Neural cell (in vitro differentiated cells): ENCODE data around the gene TAF8. TPM values are rescaled to one million over a fixed set of nuclear protein-coding genes. Genes with fewer than 3 reads are reported as not detected.
"Not testable (repeated sequence)": the region's sequence is repeated elsewhere in the genome, so short reads cannot be mapped to it uniquely, and the experiment has no call there.

Experiments
- H2AFZ ChIP-seq: fragments of 200-600, 300-800 bp; sonication (generic), shearing (Covaris generic); 2 replicates; pipeline ENCODE4 v1.6.0; 2014; ENCODE audit warnings: low read depth, mild to moderate bottlenecking, antibody characterized with exemption, low read length, moderate library complexity
- H3F3A ChIP-seq: fragments of 200-600 bp; shearing (Covaris generic); 2 replicates; pipeline ENCODE4 v1.6.1; 2016; ENCODE audit warnings: mild to moderate bottlenecking, moderate library complexity, mixed read lengths, antibody characterized with exemption, low read length; ENCODE audit not compliant: insufficient read depth, poor library complexity, severe bottlenecking
- H3K27ac ChIP-seq: fragments of 200-600, 300-800 bp; sonication (generic), shearing (Covaris generic); 2 replicates; pipeline ENCODE4 v1.5.1; 2014; ENCODE audit warnings: mild to moderate bottlenecking, low read length, moderate library complexity
- H3K27me3 ChIP-seq: fragments of 300-800, 200-600 bp; sonication (generic), shearing (Covaris generic); 2 replicates; pipeline ENCODE4 v1.6.0; 2014; ENCODE audit warnings: mild to moderate bottlenecking, low read depth, low read length, moderate library complexity; ENCODE audit not compliant: insufficient read depth
- H3K36me3 ChIP-seq: fragments of 300-800, 200-600 bp; sonication (generic), shearing (Covaris generic); 2 replicates; pipeline ENCODE4 v1.5.1; 2014; ENCODE audit warnings: mild to moderate bottlenecking, antibody characterized with exemption, low read length, moderate library complexity; ENCODE audit not compliant: insufficient read depth
- H3K4me2 ChIP-seq: fragments of 300-800, 200-600 bp; sonication (generic), shearing (Covaris generic); 2 replicates; pipeline ENCODE4 v1.6.0; 2014; ENCODE audit warnings: mild to moderate bottlenecking, low read length
- H3K4me3 ChIP-seq: fragments of 300-800, 200-600 bp; sonication (generic), shearing (Covaris generic); 2 replicates; pipeline ENCODE4 v1.5.1; 2014; ENCODE audit warnings: mild to moderate bottlenecking, low read length, moderate library complexity
- H3K79me2 ChIP-seq: fragments of 200-600 bp; shearing (Covaris generic); replicated peaks from 2 replicates; pipeline ENCODE4 v1.6.0; 2014; ENCODE audit warnings: mild to moderate bottlenecking, low read length, moderate library complexity; ENCODE audit not compliant: insufficient read depth
- H3K9ac ChIP-seq: fragments of 300-800, 200-600 bp; sonication (generic), shearing (Covaris generic); 2 replicates; pipeline ENCODE4 v1.6.1; 2016; ENCODE audit warnings: mild to moderate bottlenecking, low read length, mixed read lengths
- H3K9me2 ChIP-seq: fragments of 200-600 bp; shearing (Covaris generic); 2 replicates; pipeline ENCODE4 v1.6.1; 2016; ENCODE audit warnings: mild to moderate bottlenecking, low read length, mixed read lengths; ENCODE audit not compliant: insufficient read depth
- H3K9me3 ChIP-seq: fragments of 200-600, 300-800 bp; sonication (generic), shearing (Covaris generic); 2 replicates; pipeline ENCODE4 v1.6.1; 2016; ENCODE audit warnings: mild to moderate bottlenecking, mixed run types, low read length, moderate library complexity, mixed read lengths
- H4K20me1 ChIP-seq: fragments of 200-600 bp; shearing (Covaris generic); 2 replicates; pipeline ENCODE4 v1.6.1; 2016; ENCODE audit warnings: mild to moderate bottlenecking, mixed run types; ENCODE audit not compliant: insufficient read depth
- EP300 ChIP-seq: fragments of 450-650 bp; conservative IDR thresholded peaks from 2 replicates; pipeline ENCODE4 v1.6.1; 2014; ENCODE audit warnings: antibody characterized with exemption, mild to moderate bottlenecking, moderate library complexity; ENCODE audit not compliant: poor library complexity, severe bottlenecking
- EZH2 ChIP-seq: fragments of 200-600, 300-800 bp; shearing (Covaris generic), sonication (generic); IDR thresholded peaks from 2 replicates; pipeline ENCODE4 v1.6.1; 2014; ENCODE audit warnings: antibody characterized with exemption, low read length, borderline replicate concordance, mild to moderate bottlenecking; ENCODE audit not compliant: insufficient read depth, poor library complexity, severe bottlenecking
- MXI1 ChIP-seq: fragments of 450-650 bp; conservative IDR thresholded peaks from 2 replicates; pipeline ENCODE4 v1.6.1; 2014; ENCODE audit warnings: antibody characterized with exemption, mild to moderate bottlenecking; ENCODE audit not compliant: poor library complexity, severe bottlenecking
- POLR2AphosphoS5 ChIP-seq: IDR thresholded peaks from 2 replicates; pipeline ENCODE4 v1.6.1; 2012
- RAD21 ChIP-seq: fragments of 450-650 bp; conservative IDR thresholded peaks from 2 replicates; pipeline ENCODE4 v1.6.1; 2014; ENCODE audit warnings: antibody characterized with exemption, mild to moderate bottlenecking, moderate library complexity
- SMC3 ChIP-seq: fragments of 450-650 bp; conservative IDR thresholded peaks from 2 replicates; pipeline ENCODE4 v1.6.1; 2014; ENCODE audit warnings: antibody characterized with exemption, mild to moderate bottlenecking, moderate library complexity; ENCODE audit not compliant: poor library complexity
- TAF1 ChIP-seq: IDR thresholded peaks from 2 replicates; pipeline ENCODE4 v1.6.1; 2012; ENCODE audit warnings: low read depth
- polyA plus RNA-seq: library from polyadenylated mRNA; depleted of rRNA; stranded (reverse); fragments of >200 nt; gene quantifications from 2 replicates; pipeline ENCODE4 v1.2.3, GENCODE V29; 2014
- TF ChIP-seq, protein P1 (sequence below): IDR thresholded peaks from 2 replicates; pipeline ENCODE4 v1.6.1; 2012; ENCODE audit warnings: borderline replicate concordance
- TF ChIP-seq, protein P2 (sequence below): fragments of 450-650 bp; IDR thresholded peaks from 2 replicates; pipeline ENCODE4 v1.5.1; 2014; ENCODE audit warnings: antibody characterized with exemption, mild to moderate bottlenecking, moderate library complexity; ENCODE audit not compliant: poor library complexity, severe bottlenecking

TAF8 gene
- polyA plus RNA-seq, 1 donor from 2014 or later, result 5.1 TPM

DNA sequence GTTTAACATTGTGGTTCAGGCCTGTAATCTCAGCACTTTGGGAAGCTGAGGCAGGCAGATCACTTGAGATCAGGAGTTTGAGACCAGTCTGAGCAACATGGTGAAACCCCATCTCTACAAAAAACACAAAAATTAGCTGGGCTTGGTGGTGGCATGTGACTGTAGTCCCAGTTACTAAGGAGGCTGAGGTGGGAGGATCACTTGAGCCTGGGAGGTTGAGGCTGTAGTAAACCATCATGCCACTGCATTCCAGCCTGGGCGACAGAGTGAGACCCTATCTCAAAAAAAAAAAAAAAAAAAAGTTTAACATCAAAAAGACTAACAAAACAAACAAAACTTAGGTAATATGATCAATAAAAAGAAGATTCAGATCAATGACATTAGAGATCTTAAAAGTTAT lies 46.7 kb upstream of the TAF8 start:
- not testable (repeated sequence) for H3K9me3 ChIP-seq

GRCh38 chr6:42007286-42008137 lies 42.8 kb upstream of the TAF8 start:
- Histone ChIP-seq H3K9me3 (no peaks in the 10 kb centered on the region), H2AFZ (no peak overlapping the region), H3K4me2 (no peak overlapping the region), H3K36me3 (no peaks in the 10 kb centered on the region), H3F3A (no peaks in the 10 kb centered on the region), H3K4me3 (no peak overlapping the region), H3K27ac (no peak overlapping the region), H3K79me2 (no peaks in the 10 kb centered on the region), H3K27me3 (no peaks in the 10 kb centered on the region), H3K9ac (no peak overlapping the region), H4K20me1 (no peaks in the 10 kb centered on the region), H3K9me2 (no peaks in the 10 kb centered on the region)
- TF ChIP-seq, protein P1, sequence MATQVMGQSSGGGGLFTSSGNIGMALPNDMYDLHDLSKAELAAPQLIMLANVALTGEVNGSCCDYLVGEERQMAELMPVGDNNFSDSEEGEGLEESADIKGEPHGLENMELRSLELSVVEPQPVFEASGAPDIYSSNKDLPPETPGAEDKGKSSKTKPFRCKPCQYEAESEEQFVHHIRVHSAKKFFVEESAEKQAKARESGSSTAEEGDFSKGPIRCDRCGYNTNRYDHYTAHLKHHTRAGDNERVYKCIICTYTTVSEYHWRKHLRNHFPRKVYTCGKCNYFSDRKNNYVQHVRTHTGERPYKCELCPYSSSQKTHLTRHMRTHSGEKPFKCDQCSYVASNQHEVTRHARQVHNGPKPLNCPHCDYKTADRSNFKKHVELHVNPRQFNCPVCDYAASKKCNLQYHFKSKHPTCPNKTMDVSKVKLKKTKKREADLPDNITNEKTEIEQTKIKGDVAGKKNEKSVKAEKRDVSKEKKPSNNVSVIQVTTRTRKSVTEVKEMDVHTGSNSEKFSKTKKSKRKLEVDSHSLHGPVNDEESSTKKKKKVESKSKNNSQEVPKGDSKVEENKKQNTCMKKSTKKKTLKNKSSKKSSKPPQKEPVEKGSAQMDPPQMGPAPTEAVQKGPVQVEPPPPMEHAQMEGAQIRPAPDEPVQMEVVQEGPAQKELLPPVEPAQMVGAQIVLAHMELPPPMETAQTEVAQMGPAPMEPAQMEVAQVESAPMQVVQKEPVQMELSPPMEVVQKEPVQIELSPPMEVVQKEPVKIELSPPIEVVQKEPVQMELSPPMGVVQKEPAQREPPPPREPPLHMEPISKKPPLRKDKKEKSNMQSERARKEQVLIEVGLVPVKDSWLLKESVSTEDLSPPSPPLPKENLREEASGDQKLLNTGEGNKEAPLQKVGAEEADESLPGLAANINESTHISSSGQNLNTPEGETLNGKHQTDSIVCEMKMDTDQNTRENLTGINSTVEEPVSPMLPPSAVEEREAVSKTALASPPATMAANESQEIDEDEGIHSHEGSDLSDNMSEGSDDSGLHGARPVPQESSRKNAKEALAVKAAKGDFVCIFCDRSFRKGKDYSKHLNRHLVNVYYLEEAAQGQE, result no peak
- TF ChIP-seq EZH2, result no peak
- TF ChIP-seq RAD21, result no peak
- TF ChIP-seq EP300, result no peak
- TF ChIP-seq, protein P2, sequence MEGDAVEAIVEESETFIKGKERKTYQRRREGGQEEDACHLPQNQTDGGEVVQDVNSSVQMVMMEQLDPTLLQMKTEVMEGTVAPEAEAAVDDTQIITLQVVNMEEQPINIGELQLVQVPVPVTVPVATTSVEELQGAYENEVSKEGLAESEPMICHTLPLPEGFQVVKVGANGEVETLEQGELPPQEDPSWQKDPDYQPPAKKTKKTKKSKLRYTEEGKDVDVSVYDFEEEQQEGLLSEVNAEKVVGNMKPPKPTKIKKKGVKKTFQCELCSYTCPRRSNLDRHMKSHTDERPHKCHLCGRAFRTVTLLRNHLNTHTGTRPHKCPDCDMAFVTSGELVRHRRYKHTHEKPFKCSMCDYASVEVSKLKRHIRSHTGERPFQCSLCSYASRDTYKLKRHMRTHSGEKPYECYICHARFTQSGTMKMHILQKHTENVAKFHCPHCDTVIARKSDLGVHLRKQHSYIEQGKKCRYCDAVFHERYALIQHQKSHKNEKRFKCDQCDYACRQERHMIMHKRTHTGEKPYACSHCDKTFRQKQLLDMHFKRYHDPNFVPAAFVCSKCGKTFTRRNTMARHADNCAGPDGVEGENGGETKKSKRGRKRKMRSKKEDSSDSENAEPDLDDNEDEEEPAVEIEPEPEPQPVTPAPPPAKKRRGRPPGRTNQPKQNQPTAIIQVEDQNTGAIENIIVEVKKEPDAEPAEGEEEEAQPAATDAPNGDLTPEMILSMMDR, result no peak
- no peak for TF ChIP-seq TAF1
- TF ChIP-seq POLR2AphosphoS5, result no peak
- TF ChIP-seq MXI1, result no peak
- TF ChIP-seq SMC3, result no peak

More for the DNA sequence above, 46.7 kb upstream of the TAF8 start:
- not testable (repeated sequence) for H3K4me3 ChIP-seq, H3F3A ChIP-seq, H4K20me1 ChIP-seq, H3K27me3 ChIP-seq, H3K4me2 ChIP-seq, H3K36me3 ChIP-seq, H3K9ac ChIP-seq, H3K9me2 ChIP-seq, H3K79me2 ChIP-seq, H2AFZ ChIP-seq, H3K27ac ChIP-seq

DNA sequence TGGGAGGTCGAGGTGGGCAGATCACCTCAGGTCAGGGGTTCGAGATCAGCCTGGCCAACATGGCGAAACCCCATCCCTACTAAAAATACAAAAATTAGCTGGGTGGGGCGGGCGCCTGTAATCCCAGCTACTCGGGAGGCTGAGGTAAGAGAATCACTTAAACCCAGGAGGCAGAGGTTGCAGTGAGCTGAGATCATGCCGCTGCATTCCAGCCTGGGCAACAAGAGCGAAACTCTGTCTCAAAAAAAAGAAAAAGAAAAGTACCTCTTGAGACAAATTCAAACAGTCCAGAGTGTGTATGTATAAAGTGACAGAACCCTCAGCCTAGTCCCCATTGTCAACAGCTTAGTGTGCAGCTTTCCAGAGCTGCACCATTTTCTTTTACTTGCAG lies 42.2 kb upstream of the TAF8 start:
- H3K4me3 ChIP-seq, H3K27me3 ChIP-seq, H3K79me2 ChIP-seq, H3K4me2 ChIP-seq, H2AFZ ChIP-seq, H3K9me3 ChIP-seq, H3K9me2 ChIP-seq, H3K27ac ChIP-seq, H3K36me3 ChIP-seq, H3K9ac ChIP-seq, H3F3A ChIP-seq, H4K20me1 ChIP-seq: not testable (repeated sequence)
